GM19193 (cell line): ENCODE results near the gene BTRC.

Experiments used
- POLR2A ChIP-seq: IDR thresholded peaks from 4 replicates; pipeline ENCODE4 v1.6.1; 2011; ENCODE audit not compliant: insufficient read depth, insufficient read length; ENCODE audit errors: extremely low read depth

Gene BTRC

DNA sequence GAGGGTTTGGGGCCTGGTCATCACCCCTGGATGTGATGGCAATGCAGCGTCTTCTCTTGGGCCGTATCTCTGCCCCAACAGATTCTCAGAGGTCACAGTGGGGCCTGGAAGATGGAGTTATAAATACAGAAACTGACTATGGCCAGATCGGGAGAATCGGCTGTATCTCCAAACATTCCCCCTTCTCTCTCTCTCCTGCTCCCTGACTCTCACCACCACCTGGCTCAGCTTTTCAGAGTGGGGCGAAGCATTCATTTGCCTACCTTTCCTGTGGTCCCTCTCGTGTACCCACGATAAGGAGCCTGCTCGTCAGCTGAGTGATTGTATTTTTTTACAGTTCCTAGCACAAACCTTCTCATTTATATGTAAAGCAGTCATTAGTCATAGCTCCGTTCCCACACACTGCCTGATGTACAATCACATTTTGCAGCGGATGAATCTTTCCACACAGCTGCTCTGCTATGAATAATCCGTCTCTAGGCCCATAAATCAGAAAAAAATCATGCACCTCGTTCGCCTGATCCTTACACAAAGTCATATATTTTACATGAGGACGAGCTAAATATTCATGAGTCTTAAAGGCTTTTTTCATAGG, 23.2 kb upstream of the BTRC start:
- no peak for TF ChIP-seq POLR2A

DNA sequence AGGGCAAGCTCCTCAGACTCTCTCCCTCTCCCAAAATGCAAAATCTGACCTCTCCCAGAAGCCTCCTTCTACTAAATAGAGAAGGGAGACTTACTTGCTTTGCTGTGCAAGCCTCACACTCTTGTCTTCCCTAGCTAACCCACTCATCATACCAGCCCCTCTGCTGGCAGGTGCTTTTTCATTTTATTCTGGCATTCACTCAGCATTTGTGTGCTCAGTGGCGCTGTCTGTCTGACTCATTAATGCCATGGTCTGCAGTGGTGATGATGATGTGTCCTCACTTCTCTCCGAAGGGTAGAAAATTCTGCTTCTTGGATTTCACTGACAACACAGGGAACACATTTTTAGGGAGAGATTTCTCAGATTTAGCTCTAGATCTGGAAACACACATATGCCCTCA, 22.0 kb upstream of the BTRC start:
- no peak for TF ChIP-seq POLR2A

DNA sequence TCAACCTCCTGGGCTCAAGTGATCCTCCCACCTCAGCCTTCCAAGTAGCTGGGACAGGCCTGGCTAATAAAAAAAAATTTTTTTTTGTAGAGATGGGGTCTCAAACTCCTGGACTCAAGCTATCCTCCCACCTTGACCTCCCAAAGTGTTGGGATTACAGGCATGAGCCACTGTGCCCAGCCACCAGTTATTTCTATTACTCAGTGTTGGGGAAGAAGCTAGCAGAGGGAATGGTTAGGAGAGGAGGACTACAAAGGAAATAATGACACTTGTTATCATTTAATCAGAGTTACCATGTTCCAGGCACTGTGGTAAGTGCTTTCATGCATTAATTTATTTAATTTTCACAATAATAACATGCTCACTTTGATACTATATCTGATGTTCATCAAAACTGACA, 17.6 kb upstream of the BTRC start:
- TF ChIP-seq POLR2A: no peak

GRCh38 chr10:101337836-101338235, 16.1 kb upstream of the BTRC start:
- TF ChIP-seq POLR2A: no peak

GRCh38 chr10:101341438-101341837, 12.5 kb upstream of the BTRC start:
- no peak for TF ChIP-seq POLR2A

DNA sequence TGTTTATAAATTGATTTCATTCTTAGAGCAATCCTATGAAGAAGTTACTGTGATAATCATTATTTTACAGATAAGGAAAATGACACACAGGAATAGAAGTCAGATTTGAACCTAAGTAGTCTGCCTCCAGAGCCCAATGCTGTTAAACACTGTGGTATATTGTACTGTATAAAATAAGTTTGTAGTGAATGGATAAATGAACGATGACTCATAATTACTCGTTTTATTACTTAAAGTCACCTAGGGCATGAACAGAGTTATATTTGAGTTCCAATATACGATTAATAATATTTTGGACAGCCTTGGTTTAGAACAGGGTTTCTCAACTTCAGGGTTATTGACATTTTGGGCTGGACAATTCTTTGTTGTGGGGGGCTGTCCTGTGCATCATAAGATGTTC, 7.8 kb upstream of the BTRC start:
- TF ChIP-seq POLR2A: no peak

DNA sequence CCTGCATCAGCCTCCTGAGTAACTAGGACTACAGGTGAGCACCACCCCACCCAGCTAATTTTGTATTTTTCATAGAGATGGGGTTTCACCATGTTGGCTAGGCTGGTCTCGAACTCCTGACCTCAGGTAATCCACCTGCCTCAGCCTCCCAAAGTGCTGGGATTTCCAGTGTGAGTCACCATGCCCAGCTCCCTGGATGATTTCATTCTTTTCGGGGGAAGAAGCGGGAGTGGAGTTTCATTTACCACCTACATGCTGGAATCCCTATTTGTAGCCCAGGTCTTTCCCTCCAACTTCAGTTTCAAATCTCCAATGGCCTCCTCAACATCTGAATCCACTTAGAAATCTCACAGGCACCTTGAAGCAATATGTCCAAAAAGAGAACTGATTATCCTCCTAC, 2.9 kb upstream of the BTRC start:
- no peak for TF ChIP-seq POLR2A

DNA sequence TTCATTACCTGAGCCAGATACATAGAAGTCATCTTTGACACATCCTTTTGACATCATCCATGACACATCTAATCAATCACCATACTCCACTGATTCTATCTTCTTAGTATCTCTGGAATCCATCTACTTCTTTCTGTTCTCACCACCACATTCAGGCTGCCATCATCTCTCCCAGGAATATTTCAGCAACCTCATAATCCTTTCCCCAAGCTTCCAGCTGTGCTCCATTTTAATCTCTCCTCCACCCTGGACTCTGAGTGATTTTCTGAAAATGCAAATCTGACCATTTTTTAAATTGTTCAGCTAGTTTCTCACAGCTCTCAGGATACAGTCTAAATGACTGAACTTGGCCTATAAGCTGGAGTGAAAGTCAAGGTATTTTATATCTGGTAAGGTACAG, 2.5 kb upstream of the BTRC start:
- no peak for TF ChIP-seq POLR2A

- no peak for TF ChIP-seq POLR2A
These were observed 535 bp downstream of the BTRC start for GRCh38 chr10:101354328-101355071.

DNA sequence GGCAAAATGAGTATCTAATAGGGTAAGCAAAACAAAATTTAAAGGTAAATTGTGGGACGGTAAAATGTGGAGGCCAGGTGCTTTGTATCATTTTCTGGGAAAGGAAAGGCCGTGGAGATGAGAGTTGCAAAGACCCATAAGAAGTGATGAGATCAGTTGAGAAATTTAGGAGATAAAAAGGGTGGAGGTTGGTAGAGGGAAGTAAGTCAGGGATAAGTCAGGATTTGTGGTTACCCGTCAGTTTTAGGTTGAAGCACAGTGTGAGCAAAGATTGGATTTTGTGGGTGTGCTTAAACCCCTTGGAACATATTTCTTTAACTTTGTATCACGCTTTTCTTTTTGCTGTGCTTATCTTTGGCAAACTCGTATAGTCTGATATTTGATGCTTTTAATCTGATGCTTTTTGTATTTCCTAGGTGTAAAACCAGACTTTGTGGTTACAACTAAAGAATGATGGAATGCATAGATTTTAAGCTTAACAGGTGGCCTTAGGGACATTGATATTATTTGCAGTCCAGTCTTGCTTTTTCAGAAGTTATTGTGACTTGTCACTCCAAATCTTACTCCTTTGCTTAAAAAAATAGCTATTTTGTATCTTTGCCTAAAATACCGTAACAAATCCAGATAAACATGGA, 1.2 kb downstream of the BTRC start:
- no peak for TF ChIP-seq POLR2A

DNA sequence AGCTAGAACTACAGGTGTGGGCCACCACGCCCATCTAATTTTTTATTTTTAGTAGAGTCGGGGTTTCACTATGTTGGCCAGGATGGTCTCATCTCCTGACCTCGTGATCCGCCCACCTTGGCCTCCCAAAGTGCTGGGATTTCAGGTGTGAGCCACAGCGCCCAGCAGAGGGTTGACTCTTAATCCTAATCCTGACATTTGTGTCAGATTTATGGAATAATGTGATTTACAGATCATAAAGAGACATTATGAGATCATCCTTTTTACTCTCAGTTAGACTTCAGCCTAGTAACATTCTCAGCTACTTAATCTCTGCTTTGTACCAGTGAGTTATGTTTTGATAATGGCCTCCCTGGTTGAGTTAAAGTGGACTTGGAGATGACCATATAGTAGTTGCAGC, 2.2 kb downstream of the BTRC start:
- no peak for TF ChIP-seq POLR2A

GRCh38 chr10:101357958-101358357, 4.0 kb downstream of the BTRC start:
- TF ChIP-seq POLR2A: no peak

GRCh38 chr10:101358706-101359300, 4.8 kb downstream of the BTRC start:
- no peak for TF ChIP-seq POLR2A

DNA sequence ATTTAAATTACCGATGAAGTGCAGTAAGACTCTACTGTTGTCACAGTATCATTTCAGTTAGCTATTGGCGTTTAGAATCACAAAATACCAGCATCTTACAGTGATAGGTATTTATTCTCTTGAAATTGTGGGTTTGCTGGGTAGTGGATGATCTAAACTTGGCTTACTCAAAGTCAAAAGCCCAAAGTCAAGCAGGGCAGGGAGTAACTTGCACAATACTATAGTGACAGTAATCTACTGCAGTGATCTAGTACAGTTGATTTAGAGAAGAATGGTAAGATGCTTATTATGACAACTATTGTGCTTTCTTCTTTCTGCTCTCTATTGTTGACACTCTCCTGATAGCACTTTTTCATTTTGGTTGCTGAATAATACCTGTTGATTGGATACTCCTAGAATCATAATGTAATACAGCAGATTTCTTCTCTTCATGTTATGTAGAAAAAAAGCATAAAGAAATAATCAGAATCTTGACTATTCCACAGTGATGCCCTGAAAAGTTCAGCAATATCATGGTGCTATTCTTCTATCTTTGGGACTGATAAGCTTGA, 10.0 kb downstream of the BTRC start:
- TF ChIP-seq POLR2A: no peak

- no peak for TF ChIP-seq POLR2A
These were observed 10.8 kb downstream of the BTRC start for GRCh38 chr10:101364721-101365120.
